CD4-positive, alpha-beta T cell treated with Interleukin-12 subunit alpha and Interleukin-12 subunit beta, for 1 hour (primary cell): ENCODE measurements around the gene ATP6V1D.
"Not testable (repeated sequence)": the region's sequence is repeated elsewhere in the genome, so short reads cannot be mapped to it uniquely, and the experiment has no call there.

ENCODE experiments used
- DNase-seq: peaks from one replicate; pipeline ENCODE4 v3.0.0-alpha.2; 2020

Gene ATP6V1D

GRCh38 chr14:67359775-67360469, at the start of gene ATP6V1D, which contains the start of gene EIF2S1:
TSS of gene ATP6V1D (minus strand) at chr14:67359804. CDS start at chr14:67359698, 106 bp downstream.
TSS of gene EIF2S1 (plus strand) at chr14:67360328. CDS start at chr14:67364768, 4,440 bp downstream.
- DNase-seq: peak; percentile 100

- DNase-seq: not testable (repeated sequence)
Observed at GRCh38 chr14:67408122-67408801, 48.7 kb upstream of the ATP6V1D start.

- no peak for DNase-seq
Observed at GRCh38 chr14:67405771-67406170, 46.2 kb upstream of the ATP6V1D start.

GRCh38 chr14:67400434-67400833, 40.8 kb upstream of the ATP6V1D start:
- DNase-seq: no peak

- DNase-seq: no peak
Observed at GRCh38 chr14:67397536-67397935, 37.9 kb upstream of the ATP6V1D start.

GRCh38 chr14:67396381-67396970, 36.9 kb upstream of the ATP6V1D start:
- no peak for DNase-seq

- DNase-seq: no peak
Observed at GRCh38 chr14:67395876-67396189, 36.2 kb upstream of the ATP6V1D start.

GRCh38 chr14:67395086-67395875, 35.7 kb upstream of the ATP6V1D start:
- DNase-seq: no peak

- no peak for DNase-seq
Observed at GRCh38 chr14:67393689-67394088, 34.1 kb upstream of the ATP6V1D start.

- no peak for DNase-seq
Observed at GRCh38 chr14:67392800-67393199, 33.2 kb upstream of the ATP6V1D start.

GRCh38 chr14:67392123-67392522, 32.5 kb upstream of the ATP6V1D start:
- DNase-seq: no peak

GRCh38 chr14:67391268-67391667, 31.7 kb upstream of the ATP6V1D start:
- peak; percentile 7 for DNase-seq

- DNase-seq: no peak
Observed at GRCh38 chr14:67389811-67390534, 30.4 kb upstream of the ATP6V1D start.

GRCh38 chr14:67389275-67389674, 29.7 kb upstream of the ATP6V1D start:
- DNase-seq: no peak

GRCh38 chr14:67387195-67387594, 27.6 kb upstream of the ATP6V1D start:
- DNase-seq: no peak

- DNase-seq: no peak
Observed at GRCh38 chr14:67385618-67386017, 26.0 kb upstream of the ATP6V1D start.

- no peak for DNase-seq
Observed at GRCh38 chr14:67385120-67385519, 25.5 kb upstream of the ATP6V1D start.

- DNase-seq: no peak
Observed at GRCh38 chr14:67377916-67378315, 18.3 kb upstream of the ATP6V1D start.

GRCh38 chr14:67373347-67373746, 13.7 kb upstream of the ATP6V1D start:
- no peak for DNase-seq

GRCh38 chr14:67372833-67373232, 13.2 kb upstream of the ATP6V1D start:
- DNase-seq: no peak

- DNase-seq: no peak
Observed at GRCh38 chr14:67371247-67372148, 11.9 kb upstream of the ATP6V1D start.

- no peak for DNase-seq
Observed at GRCh38 chr14:67370830-67371229, 11.2 kb upstream of the ATP6V1D start.
